CD4-positive, CD25-positive, alpha-beta regulatory T cell (primary cell): ENCODE results near the gene BCL2L14. TPM values are rescaled to one million over a fixed set of nuclear protein-coding genes. Genes with fewer than 3 reads are reported as not detected.

Experiments used
- ATAC-seq, 2 donors: fragments of 150-1000 bp; cut with Tn5 transposase; one replicate each; pipeline ENCODE4 v1.10.0; 2021; ENCODE audit warnings: low read depth in 2 of 2, moderate number of reproducible peaks in 2 of 2, moderate library complexity in 1 of 2
- DNase-seq, 3 donors: peaks; one replicate each; pipeline versions ENCODE4 v3.0.0 to v3.0.0-alpha.2; 2012 to 2022; ENCODE audit warnings: mixed read lengths in 1 of 3
- H3K27ac ChIP-seq: one replicate; pipeline ENCODE4 v1.7.0; 2013; ENCODE audit warnings: mild to moderate bottlenecking, low read length; ENCODE audit not compliant: insufficient read depth, poor library complexity, severe bottlenecking
- H3K27me3 ChIP-seq: one replicate; pipeline ENCODE4 v1.7.0; 2013; ENCODE audit warnings: low read length; ENCODE audit not compliant: control insufficient read depth, insufficient read depth
- H3K36me3 ChIP-seq: one replicate; pipeline ENCODE4 v1.7.0; 2013; ENCODE audit warnings: mild to moderate bottlenecking, low read length, moderate library complexity; ENCODE audit not compliant: control insufficient read depth, insufficient read depth
- H3K4me1 ChIP-seq: 2 replicates; pipeline ENCODE4 v1.7.0; 2013; ENCODE audit warnings: mild to moderate bottlenecking, low read length; ENCODE audit not compliant: insufficient read depth, control insufficient read depth, poor library complexity, severe bottlenecking
- H3K4me3 ChIP-seq: one replicate; pipeline ENCODE4 v1.7.0; 2013; ENCODE audit warnings: low read depth, mild to moderate bottlenecking, low read length, moderate library complexity
- H3K9me3 ChIP-seq, 2 experiments: 1 replicate in 1 of 2; 2 replicates in 1 of 2; pipeline ENCODE4 v1.7.0; 2013; ENCODE audit warnings: low read length in 2 of 2, mild to moderate bottlenecking in 1 of 2, moderate library complexity in 1 of 2; ENCODE audit not compliant: control insufficient read depth in 2 of 2
- H3K27ac Mint-ChIP-seq, 3 donors: one replicate each; pipeline ENCODE4 v1.8.0; 2020 to 2022; ENCODE audit warnings: mild to moderate bottlenecking in 3 of 3, mixed read lengths in 3 of 3, moderate library complexity in 2 of 3
- H3K27me3 Mint-ChIP-seq: one replicate; pipeline ENCODE4 v1.8.0; 2022; ENCODE audit warnings: mild to moderate bottlenecking, mixed read lengths
- H3K36me3 Mint-ChIP-seq: one replicate; pipeline ENCODE4 v1.8.0; 2020; ENCODE audit warnings: mixed read lengths
- H3K4me1 Mint-ChIP-seq, 4 donors: one replicate each; pipeline ENCODE4 v1.8.0; 2020 to 2022; ENCODE audit warnings: mixed read lengths in 4 of 4, mild to moderate bottlenecking in 1 of 4
- H3K4me3 Mint-ChIP-seq, 4 donors: one replicate each; pipeline ENCODE4 v1.8.0; 2020 to 2022; ENCODE audit warnings: mild to moderate bottlenecking in 4 of 4, mixed read lengths in 4 of 4, moderate library complexity in 3 of 4
- H3K9me3 Mint-ChIP-seq, 7 donors: one replicate each; pipeline ENCODE4 v1.8.0; 2020 to 2022; ENCODE audit warnings: mixed read lengths in 7 of 7, mild to moderate bottlenecking in 3 of 7, moderate library complexity in 2 of 7
- polyA plus RNA-seq, 4 donors: library from polyadenylated mRNA; unstranded; fragments of 300-500 nt; fragmentation: Illumina TruSeq; gene quantifications; one replicate each; pipeline ENCODE4 v1.2.3, GENCODE V29; 2021
- total RNA-seq: library from RNA; stranded (reverse); gene quantifications from one replicate; pipeline ENCODE4 v1.2.3, GENCODE V29; 2022

Gene BCL2L14
- total and polyA plus RNA-seq, 5 donors from 2014 or later: 0.74 to 6.8 (median 1.9) TPM

DNA sequence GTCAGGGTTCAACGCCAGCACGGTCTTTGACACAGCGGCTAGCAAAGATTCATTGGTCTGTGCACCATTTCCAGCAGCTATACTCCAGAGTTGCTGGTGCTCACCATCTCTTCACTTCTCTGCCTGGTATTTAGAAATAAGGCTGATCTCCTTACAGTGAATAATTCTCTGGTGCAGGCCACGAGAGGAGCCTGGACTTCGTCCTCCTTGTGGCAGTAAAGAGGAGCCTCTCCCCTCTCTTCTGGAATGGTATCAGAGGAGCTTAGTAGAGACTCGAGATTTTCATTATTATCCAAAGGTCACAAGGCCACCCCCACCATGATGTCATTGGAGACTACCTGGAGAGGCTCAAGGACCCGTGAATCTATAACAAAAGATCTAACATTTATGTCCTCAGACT, 30.8 kb upstream of the BCL2L14 start:
- H3K27me3 ChIP-seq: peaks cover 4% of the 10 kb centered on the region
- peaks cover 29% of the 10 kb centered on the region for H3K27me3 Mint-ChIP-seq
- peaks cover 0 to 2% (median 0%) of the 10 kb centered on the region in 7 donors for H3K9me3 Mint-ChIP-seq
- H3K4me1 Mint-ChIP-seq: no peaks in the 10 kb centered on the region
- no peak overlapping the region for H3K27ac ChIP-seq
- H3K4me1 ChIP-seq: no peaks in the 10 kb centered on the region
- no peaks in the 10 kb centered on the region for H3K36me3 ChIP-seq
- no peak overlapping the region for H3K27ac Mint-ChIP-seq
- ATAC-seq (no peak), DNase-seq (no peak)
- no peak overlapping the region for H3K4me3 Mint-ChIP-seq
- no peaks in the 10 kb centered on the region for H3K36me3 Mint-ChIP-seq
- H3K4me3 ChIP-seq: no peak overlapping the region
- H3K9me3 ChIP-seq: no peaks in the 10 kb centered on the region

DNA sequence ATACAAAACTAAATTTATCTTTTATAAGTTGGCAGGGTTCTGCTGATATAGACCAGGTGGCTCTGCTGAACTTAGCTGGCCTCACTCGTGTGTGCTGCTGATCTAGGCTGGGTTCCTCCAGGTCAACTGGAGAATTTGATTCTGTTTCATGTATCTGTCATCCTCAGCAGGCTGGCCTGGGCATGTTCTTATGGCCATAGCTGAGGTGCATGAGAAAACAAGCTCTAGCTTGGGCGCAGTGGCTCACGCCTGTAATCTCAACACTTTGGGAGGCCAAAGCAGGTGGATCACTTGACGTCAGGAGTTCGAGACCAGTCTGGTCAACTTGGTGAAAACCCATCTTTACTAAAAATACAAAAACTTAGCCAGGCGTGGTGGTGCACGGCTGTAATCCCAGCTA, 24.3 kb upstream of the BCL2L14 start:
- Mint-ChIP-seq H3K9me3 (peaks cover 0 to 2% (median 0%) of the 10 kb centered on the region in 7 donors), H3K27me3 (peaks cover 9% of the 10 kb centered on the region), H3K27ac (no peak overlapping the region), H3K4me3 (no peak overlapping the region), H3K4me1 (no peaks in the 10 kb centered on the region), H3K36me3 (no peaks in the 10 kb centered on the region)
- H3K27me3 ChIP-seq: peaks cover 4% of the 10 kb centered on the region
- DNase-seq (no peak), ATAC-seq (no peak)
- no peak overlapping the region for H3K27ac ChIP-seq
- H3K9me3 ChIP-seq: no peaks in the 10 kb centered on the region
- no peaks in the 10 kb centered on the region for H3K36me3 ChIP-seq
- H3K4me1 ChIP-seq: no peaks in the 10 kb centered on the region
- no peak overlapping the region for H3K4me3 ChIP-seq

DNA sequence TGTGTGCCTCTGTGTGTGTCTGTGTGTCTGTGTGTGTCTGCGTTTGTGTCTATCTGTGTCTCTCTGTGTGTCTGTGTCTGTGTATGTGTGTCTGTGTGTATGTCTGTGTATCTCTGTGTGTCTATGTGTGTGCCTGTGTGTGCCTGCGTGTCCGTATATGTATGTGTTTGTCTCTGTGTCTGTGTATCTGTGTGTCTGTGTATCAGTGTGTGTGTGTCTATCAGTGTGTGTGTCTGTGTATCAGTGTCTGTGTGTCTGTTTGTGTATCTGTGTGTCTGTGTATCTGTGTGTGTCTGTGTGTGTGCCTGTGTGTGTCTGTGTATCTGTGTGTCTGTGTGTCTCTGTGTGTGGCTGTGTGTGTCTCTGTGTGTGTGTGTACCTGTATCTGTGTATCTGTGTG, 23.1 kb upstream of the BCL2L14 start:
- H3K27me3 Mint-ChIP-seq: peaks cover 4% of the 10 kb centered on the region

DNA sequence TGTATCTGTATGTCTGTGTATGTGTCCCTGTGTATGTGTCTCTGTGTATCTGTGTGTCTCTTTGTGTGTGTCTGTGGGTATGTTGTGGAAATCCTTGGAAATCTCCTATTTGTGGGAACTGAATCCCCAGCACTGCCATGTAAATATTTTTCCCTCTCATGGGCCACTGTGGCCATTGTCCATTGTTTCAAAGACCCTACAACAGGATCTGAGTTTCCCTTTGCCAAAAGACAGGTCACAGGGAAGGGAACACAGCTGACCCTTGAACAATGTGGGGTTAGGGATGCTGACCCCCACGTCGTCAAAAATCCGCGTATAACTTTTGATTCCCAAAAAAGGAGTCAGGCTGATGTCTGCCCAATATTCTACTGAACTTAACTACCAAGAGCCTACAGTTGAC, 22.5 kb upstream of the BCL2L14 start:
- Histone ChIP-seq H3K27me3 (no peaks in the 10 kb centered on the region), H3K36me3 (no peaks in the 10 kb centered on the region), H3K4me3 (no peak overlapping the region), H3K4me1 (no peaks in the 10 kb centered on the region), H3K9me3 (no peaks in the 10 kb centered on the region), H3K27ac (no peak overlapping the region)
- H3K27ac Mint-ChIP-seq: no peak overlapping the region
- no peaks in the 10 kb centered on the region for H3K9me3 Mint-ChIP-seq
- H3K27me3 Mint-ChIP-seq: peaks cover 4% of the 10 kb centered on the region
- ATAC-seq (no peak), DNase-seq (no peak)
- no peak overlapping the region for H3K4me3 Mint-ChIP-seq
- H3K36me3 Mint-ChIP-seq: no peaks in the 10 kb centered on the region
- no peaks in the 10 kb centered on the region for H3K4me1 Mint-ChIP-seq

More for the DNA sequence above, 23.1 kb upstream of the BCL2L14 start:
- no peak overlapping the region for H3K4me3 Mint-ChIP-seq
- H3K9me3 ChIP-seq: no peaks in the 10 kb centered on the region
- H3K36me3 Mint-ChIP-seq: no peaks in the 10 kb centered on the region
- no peak overlapping the region for H3K4me3 ChIP-seq
- H3K36me3 ChIP-seq: no peaks in the 10 kb centered on the region
- H3K27ac ChIP-seq: no peak overlapping the region
- H3K9me3 Mint-ChIP-seq: no peaks in the 10 kb centered on the region
- H3K27ac Mint-ChIP-seq: no peak overlapping the region
- DNase-seq (no peak), ATAC-seq (no peak)
- no peaks in the 10 kb centered on the region for H3K4me1 Mint-ChIP-seq
- H3K4me1 ChIP-seq: no peaks in the 10 kb centered on the region
- H3K27me3 ChIP-seq: peaks cover 2% of the 10 kb centered on the region

DNA sequence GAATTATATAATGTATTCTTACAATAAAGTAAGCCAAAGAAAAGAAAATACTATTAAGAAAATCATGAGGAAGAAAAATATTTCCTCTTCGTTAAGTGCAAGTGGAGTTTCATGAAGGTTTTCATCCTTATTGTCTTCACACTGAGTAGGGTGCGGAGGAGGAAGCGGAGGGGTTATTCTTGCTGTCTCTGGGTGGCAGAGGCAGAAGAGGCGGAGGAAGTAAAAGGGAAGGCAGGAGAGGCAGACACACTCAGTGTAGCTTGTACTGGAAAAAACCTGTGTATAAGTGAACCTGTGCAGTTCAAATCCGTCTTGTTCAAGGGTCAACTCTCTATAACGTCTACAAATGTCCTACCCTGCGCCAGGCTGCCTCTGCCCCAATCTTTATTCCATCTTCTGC, 22.0 kb upstream of the BCL2L14 start:
- Mint-ChIP-seq H3K9me3 (no peaks in the 10 kb centered on the region), H3K36me3 (no peaks in the 10 kb centered on the region), H3K27me3 (peaks cover 4% of the 10 kb centered on the region), H3K4me3 (no peak overlapping the region), H3K4me1 (no peaks in the 10 kb centered on the region), H3K27ac (no peak overlapping the region)
- H3K27ac ChIP-seq: no peak overlapping the region
- DNase-seq: no peak
- ATAC-seq: no peak
- H3K9me3 ChIP-seq: no peaks in the 10 kb centered on the region
- H3K36me3 ChIP-seq: no peaks in the 10 kb centered on the region
- H3K4me3 ChIP-seq: no peak overlapping the region
- no peaks in the 10 kb centered on the region for H3K4me1 ChIP-seq
- H3K27me3 ChIP-seq: no peaks in the 10 kb centered on the region

DNA sequence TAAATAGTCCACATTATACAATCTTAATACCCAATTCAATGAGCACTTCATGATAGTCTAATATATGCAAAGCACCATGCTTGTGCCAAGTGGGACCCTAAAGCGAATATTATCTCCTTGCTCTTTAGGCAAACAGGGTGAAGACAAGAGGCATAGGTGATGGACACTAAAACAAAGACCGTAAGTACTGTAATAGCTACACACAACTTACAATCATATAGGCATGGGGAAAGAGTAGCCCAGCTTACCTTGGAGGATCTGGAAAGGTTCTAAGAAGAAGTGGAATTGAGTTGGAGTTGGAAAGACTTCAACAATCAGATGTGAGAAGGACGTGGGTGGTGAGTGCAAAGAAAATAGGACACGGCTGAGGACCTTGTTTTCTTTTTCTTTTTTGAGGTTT, 19.1 kb upstream of the BCL2L14 start:
- DNase-seq (no peak), ATAC-seq (no peak)
- no peak overlapping the region for H3K4me3 ChIP-seq
- H3K27me3 ChIP-seq: no peaks in the 10 kb centered on the region
- Mint-ChIP-seq H3K4me3 (no peak overlapping the region), H3K4me1 (no peaks in the 10 kb centered on the region), H3K36me3 (no peaks in the 10 kb centered on the region), H3K27me3 (peaks cover 4% of the 10 kb centered on the region), H3K27ac (no peak overlapping the region), H3K9me3 (no peaks in the 10 kb centered on the region)
- no peak overlapping the region for H3K27ac ChIP-seq
- H3K4me1 ChIP-seq: no peaks in the 10 kb centered on the region
- H3K36me3 ChIP-seq: no peaks in the 10 kb centered on the region
- H3K9me3 ChIP-seq: no peaks in the 10 kb centered on the region

DNA sequence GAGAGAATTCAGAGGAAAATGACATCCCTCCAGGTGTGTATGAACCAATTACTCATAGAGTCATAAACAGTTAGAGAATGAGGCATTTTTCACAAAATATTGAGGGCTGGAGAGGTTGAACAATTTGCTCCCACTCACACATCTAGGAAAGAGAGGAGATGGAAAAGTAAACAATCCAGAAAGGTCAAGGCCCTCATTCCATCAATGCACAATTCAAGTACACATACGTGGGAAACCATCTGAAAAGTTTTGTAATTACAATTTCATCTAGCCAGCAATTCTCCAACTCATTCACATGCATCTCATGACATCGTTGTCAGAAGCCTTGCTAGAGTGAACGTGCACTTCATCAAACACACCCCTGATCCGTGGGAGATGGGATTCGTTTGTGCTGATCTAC, 15.7 kb upstream of the BCL2L14 start:
- Mint-ChIP-seq H3K4me1 (no peaks in the 10 kb centered on the region), H3K27ac (no peak overlapping the region), H3K27me3 (peaks cover 8% of the 10 kb centered on the region), H3K4me3 (no peak overlapping the region), H3K36me3 (no peaks in the 10 kb centered on the region), H3K9me3 (peaks cover 0 to 3% (median 0%) of the 10 kb centered on the region in 7 donors)
- Histone ChIP-seq H3K4me3 (no peak overlapping the region), H3K27ac (no peak overlapping the region), H3K36me3 (no peaks in the 10 kb centered on the region), H3K27me3 (no peaks in the 10 kb centered on the region), H3K9me3 (no peaks in the 10 kb centered on the region), H3K4me1 (no peaks in the 10 kb centered on the region)
- ATAC-seq (no peak), DNase-seq (no peak)

DNA sequence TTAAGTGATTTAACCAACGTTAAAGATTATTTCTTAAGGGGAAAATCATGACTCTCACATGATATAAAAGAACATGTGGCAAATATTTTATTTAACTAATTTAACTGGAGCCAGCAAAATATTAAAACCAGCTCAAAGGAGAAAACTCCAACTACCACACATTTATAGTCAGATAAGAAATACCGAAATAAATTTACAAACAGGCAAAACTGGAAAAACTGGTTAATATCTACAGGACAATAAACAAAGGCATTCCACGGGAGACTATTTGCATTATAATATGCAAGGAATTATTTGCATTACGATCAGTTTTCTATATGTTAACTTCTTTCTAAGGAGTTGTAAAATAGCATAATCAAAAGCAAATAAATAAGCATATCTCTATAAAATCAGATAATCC, 13.8 kb upstream of the BCL2L14 start:
- Histone ChIP-seq H3K27ac (no peak overlapping the region), H3K4me1 (no peaks in the 10 kb centered on the region), H3K9me3 (no peaks in the 10 kb centered on the region), H3K4me3 (no peak overlapping the region), H3K36me3 (no peaks in the 10 kb centered on the region), H3K27me3 (no peaks in the 10 kb centered on the region)
- no peaks in the 10 kb centered on the region for H3K36me3 Mint-ChIP-seq
- peaks cover 0 to 4% (median 0%) of the 10 kb centered on the region in 7 donors for H3K9me3 Mint-ChIP-seq
- H3K4me3 Mint-ChIP-seq: no peak overlapping the region
- ATAC-seq: no peak
- no peak for DNase-seq
- H3K27ac Mint-ChIP-seq: no peak overlapping the region
- H3K4me1 Mint-ChIP-seq: no peaks in the 10 kb centered on the region
- H3K27me3 Mint-ChIP-seq: peaks cover 4% of the 10 kb centered on the region
